Ishikawa (cell line): ENCODE measurements around the gene YTHDF1.

Experiments
- CEBPB ChIP-seq: IDR thresholded peaks from 2 replicates; pipeline ENCODE4 v1.6.1; 2012
- CREB1 ChIP-seq: IDR thresholded peaks from 2 replicates; pipeline ENCODE4 v1.6.1; 2012; ENCODE audit warnings: low read depth
- EGR1 ChIP-seq: IDR thresholded peaks from 2 replicates; pipeline ENCODE4 v1.6.1; 2012
- EP300 ChIP-seq: IDR thresholded peaks from 2 replicates; pipeline ENCODE4 v1.6.1; 2012; ENCODE audit warnings: borderline replicate concordance
- FOXM1 ChIP-seq: IDR thresholded peaks from 2 replicates; pipeline ENCODE4 v1.6.1; 2012; ENCODE audit warnings: low read depth, borderline replicate concordance
- MAX ChIP-seq: IDR thresholded peaks from 2 replicates; pipeline ENCODE4 v1.6.1; 2012
- NFIC ChIP-seq: IDR thresholded peaks from 2 replicates; pipeline ENCODE4 v1.6.1; 2012
- RAD21 ChIP-seq: IDR thresholded peaks from 2 replicates; pipeline ENCODE4 v1.6.1; 2012; ENCODE audit warnings: low read depth
- REST ChIP-seq: IDR thresholded peaks from 2 replicates; pipeline ENCODE4 v1.6.1; 2012; ENCODE audit warnings: low read depth, mild to moderate bottlenecking
- TAF1 ChIP-seq: IDR thresholded peaks from 2 replicates; pipeline ENCODE4 v1.6.1; 2012; ENCODE audit warnings: low read depth, mild to moderate bottlenecking
- TCF12 ChIP-seq: IDR thresholded peaks from 2 replicates; pipeline ENCODE4 v1.6.1; 2012; ENCODE audit warnings: low read depth
- TEAD4 ChIP-seq: IDR thresholded peaks from 2 replicates; pipeline ENCODE4 v1.6.1; 2012
- USF1 ChIP-seq: IDR thresholded peaks from 2 replicates; pipeline ENCODE4 v1.6.1; 2012
- YY1 ChIP-seq: IDR thresholded peaks from 2 replicates; pipeline ENCODE4 v1.6.1; 2012; ENCODE audit warnings: low read depth
- ZBTB7A ChIP-seq: IDR thresholded peaks from 2 replicates; pipeline ENCODE4 v1.6.1; 2012; ENCODE audit warnings: low read depth

YTHDF1 gene

GRCh38 chr20:63172726-63173125, 43.2 kb downstream of the YTHDF1 start:
- TF ChIP-seq RAD21, result peak; percentile 40; the same call in 1 of the 2 replicates
- TF ChIP-seq ZBTB7A, result no peak

- TF ChIP-seq USF1, result no peak
- no peak for TF ChIP-seq MAX
Measured at GRCh38 chr20:63171991-63172390, 43.9 kb downstream of the YTHDF1 start.

- TF ChIP-seq TAF1 (no peak), TEAD4 (no peak)
Measured at GRCh38 chr20:63169681-63170080, 46.2 kb downstream of the YTHDF1 start.

- no peak for TF ChIP-seq TAF1
- TF ChIP-seq ZBTB7A, result no peak
- no peak for TF ChIP-seq CREB1
- no peak for TF ChIP-seq TEAD4
- no peak for TF ChIP-seq REST
- no peak for TF ChIP-seq NFIC
- no peak for TF ChIP-seq USF1
- no peak for TF ChIP-seq MAX
- no peak for TF ChIP-seq EGR1
- no peak for TF ChIP-seq TCF12
- no peak for TF ChIP-seq CEBPB
- TF ChIP-seq EP300, result no peak
- TF ChIP-seq RAD21, result no peak
- no peak for TF ChIP-seq FOXM1
- no peak for TF ChIP-seq YY1
Measured at GRCh38 chr20:63168861-63169260, 47.1 kb downstream of the YTHDF1 start.

GRCh38 chr20:63167918-63168520, 47.9 kb downstream of the YTHDF1 start:
- TF ChIP-seq MAX, result peak; percentile 61
- TF ChIP-seq RAD21, result no peak

GRCh38 chr20:63167026-63167917, 48.7 kb downstream of the YTHDF1 start:
- TF ChIP-seq TEAD4 (no peak), YY1 (no peak), MAX (no peak), REST (no peak), USF1 (no peak), CEBPB (no peak), EGR1 (no peak), ZBTB7A (no peak), RAD21 (no peak), CREB1 (no peak)
